Measurements from ENCODE around the gene CASP8.

DNA sequence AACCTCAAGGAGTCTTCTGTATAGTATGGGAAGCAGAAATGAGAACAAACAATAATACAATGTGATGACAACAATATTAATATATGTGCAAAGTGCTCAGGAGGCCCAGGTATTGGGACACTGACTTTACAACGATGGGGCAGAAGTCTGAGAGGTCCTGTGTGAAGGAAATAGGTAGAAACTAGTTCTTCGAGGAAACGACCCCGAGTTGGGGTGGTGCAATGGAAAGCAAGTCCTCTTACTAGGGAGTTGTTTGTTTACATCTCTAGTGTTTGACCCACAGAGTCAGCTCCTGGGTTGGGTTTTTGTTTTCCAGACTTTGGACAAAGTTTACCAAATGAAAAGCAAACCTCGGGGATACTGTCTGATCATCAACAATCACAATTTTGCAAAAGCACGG lies 16.2 kb downstream of the CASP8 start:
- TF ChIP-seq, protein P1, sequence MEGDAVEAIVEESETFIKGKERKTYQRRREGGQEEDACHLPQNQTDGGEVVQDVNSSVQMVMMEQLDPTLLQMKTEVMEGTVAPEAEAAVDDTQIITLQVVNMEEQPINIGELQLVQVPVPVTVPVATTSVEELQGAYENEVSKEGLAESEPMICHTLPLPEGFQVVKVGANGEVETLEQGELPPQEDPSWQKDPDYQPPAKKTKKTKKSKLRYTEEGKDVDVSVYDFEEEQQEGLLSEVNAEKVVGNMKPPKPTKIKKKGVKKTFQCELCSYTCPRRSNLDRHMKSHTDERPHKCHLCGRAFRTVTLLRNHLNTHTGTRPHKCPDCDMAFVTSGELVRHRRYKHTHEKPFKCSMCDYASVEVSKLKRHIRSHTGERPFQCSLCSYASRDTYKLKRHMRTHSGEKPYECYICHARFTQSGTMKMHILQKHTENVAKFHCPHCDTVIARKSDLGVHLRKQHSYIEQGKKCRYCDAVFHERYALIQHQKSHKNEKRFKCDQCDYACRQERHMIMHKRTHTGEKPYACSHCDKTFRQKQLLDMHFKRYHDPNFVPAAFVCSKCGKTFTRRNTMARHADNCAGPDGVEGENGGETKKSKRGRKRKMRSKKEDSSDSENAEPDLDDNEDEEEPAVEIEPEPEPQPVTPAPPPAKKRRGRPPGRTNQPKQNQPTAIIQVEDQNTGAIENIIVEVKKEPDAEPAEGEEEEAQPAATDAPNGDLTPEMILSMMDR (IDR thresholded peaks at IDR 0.05), result no peak
- TF ChIP-seq EP300 (IDR thresholded peaks at IDR 0.05), result no peak
